ENCODE data around the gene UXS1. TPM values are rescaled to one million over a fixed set of nuclear protein-coding genes. Genes with fewer than 3 reads are reported as not detected.

The UXS1 gene
- total and polyA plus RNA-seq, 9 of the 15 experiments (the other 6 are each of a cell fraction or from before 2014, with no cell fraction given) = 5.8 to 25.8 (median 15.0) TPM

DNA sequence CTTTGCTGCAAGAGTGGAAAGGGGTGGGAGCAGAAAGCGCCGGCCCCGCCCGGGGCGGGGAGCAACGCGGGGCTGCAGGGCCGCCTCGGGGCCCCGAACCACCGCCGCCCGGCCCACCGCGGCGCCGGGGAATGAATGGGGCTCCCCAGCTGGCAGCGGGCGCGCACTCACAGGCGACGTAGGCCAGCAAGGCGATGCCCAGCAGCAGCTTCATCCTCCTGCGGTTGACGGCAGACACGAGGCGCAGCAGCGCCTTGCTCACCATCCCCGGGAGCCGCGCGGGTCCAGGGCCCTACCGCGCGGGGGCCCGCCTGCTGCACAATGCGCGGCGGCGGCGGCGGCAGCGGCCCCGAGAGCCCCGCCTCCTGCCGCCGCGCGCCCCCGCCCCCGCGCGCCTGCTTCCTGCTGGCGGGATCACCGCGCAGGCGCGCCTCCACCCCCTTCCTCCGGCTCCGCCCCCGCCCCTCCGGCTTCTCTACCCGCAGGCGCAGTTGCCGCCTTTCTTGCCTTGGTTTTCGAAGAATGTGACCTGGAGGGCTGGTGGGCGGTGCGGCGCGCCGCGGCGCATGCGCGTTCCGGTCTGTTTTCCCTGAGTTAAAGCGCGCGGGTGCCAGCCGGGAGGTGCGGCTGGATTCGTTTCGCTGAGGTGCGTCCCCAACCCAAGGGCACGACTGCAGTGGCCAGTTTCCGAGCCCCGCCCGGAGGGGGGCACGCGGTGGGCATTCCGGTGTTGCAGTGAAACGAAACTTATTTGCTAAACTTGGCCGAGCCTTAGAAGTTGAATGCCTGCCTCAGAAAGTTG, at the start of gene UXS1 (continued):
- TF ChIP-seq, protein P1, sequence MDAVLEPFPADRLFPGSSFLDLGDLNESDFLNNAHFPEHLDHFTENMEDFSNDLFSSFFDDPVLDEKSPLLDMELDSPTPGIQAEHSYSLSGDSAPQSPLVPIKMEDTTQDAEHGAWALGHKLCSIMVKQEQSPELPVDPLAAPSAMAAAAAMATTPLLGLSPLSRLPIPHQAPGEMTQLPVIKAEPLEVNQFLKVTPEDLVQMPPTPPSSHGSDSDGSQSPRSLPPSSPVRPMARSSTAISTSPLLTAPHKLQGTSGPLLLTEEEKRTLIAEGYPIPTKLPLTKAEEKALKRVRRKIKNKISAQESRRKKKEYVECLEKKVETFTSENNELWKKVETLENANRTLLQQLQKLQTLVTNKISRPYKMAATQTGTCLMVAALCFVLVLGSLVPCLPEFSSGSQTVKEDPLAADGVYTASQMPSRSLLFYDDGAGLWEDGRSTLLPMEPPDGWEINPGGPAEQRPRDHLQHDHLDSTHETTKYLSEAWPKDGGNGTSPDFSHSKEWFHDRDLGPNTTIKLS (IDR thresholded peaks at IDR 0.05; ENCODE audit: borderline replicate concordance, low read depth) = no peak
- TF ChIP-seq E2F1 (CRISPR knock-in tag; IDR thresholded peaks at IDR 0.05) = no peak
- TF ChIP-seq TCF3 (CRISPR knock-in tag; IDR thresholded peaks at IDR 0.05) = no peak
- TF ChIP-seq TOE1 (IDR thresholded peaks at IDR 0.05; ENCODE audit: borderline replicate concordance) = no peak
- no peak for TF ChIP-seq TOE1 (CRISPR knock-in tag; IDR thresholded peaks at IDR 0.05; ENCODE audit: borderline replicate concordance, low read depth)
- TF ChIP-seq MAFG (tag; conservative IDR thresholded peaks at IDR 0.05) = no peak
- no peak for TF ChIP-seq OTX1 (CRISPR knock-in tag; IDR thresholded peaks at IDR 0.05)
- no peak for TF ChIP-seq ARID1B (IDR thresholded peaks at IDR 0.05)
- no peak for TF ChIP-seq ZC3H4 (CRISPR knock-in tag; IDR thresholded peaks at IDR 0.05; ENCODE audit: borderline replicate concordance)
- TF ChIP-seq ATF3 (IDR thresholded peaks at IDR 0.05) = no peak
- TF ChIP-seq ATF3 (CRISPR knock-in tag; conservative IDR thresholded peaks at IDR 0.05) = no peak
- no peak for TF ChIP-seq PHTF2 (CRISPR knock-in tag; IDR thresholded peaks at IDR 0.05)
- TF ChIP-seq ZNF707 (CRISPR knock-in tag; conservative IDR thresholded peaks at IDR 0.05) = no peak
- no peak for TF ChIP-seq ZNF146 (CRISPR knock-in tag; IDR thresholded peaks at IDR 0.05; ENCODE audit: unreplicated experiment)
- TF ChIP-seq HDAC1 (IDR thresholded peaks at IDR 0.05) = no peak
- TF ChIP-seq ZNF445 (CRISPR knock-in tag; IDR thresholded peaks at IDR 0.05; ENCODE audit: low read depth) = no peak
- no peak for TF ChIP-seq MXI1 (IDR thresholded peaks at IDR 0.05; ENCODE audit: low read depth, low read length)
- TF ChIP-seq RNF2 (IDR thresholded peaks at IDR 0.05) = no peak
- TF ChIP-seq ILK (tag; IDR thresholded peaks at IDR 0.05; ENCODE audit: borderline replicate concordance, low read depth) = no peak
- TF ChIP-seq, protein P2, sequence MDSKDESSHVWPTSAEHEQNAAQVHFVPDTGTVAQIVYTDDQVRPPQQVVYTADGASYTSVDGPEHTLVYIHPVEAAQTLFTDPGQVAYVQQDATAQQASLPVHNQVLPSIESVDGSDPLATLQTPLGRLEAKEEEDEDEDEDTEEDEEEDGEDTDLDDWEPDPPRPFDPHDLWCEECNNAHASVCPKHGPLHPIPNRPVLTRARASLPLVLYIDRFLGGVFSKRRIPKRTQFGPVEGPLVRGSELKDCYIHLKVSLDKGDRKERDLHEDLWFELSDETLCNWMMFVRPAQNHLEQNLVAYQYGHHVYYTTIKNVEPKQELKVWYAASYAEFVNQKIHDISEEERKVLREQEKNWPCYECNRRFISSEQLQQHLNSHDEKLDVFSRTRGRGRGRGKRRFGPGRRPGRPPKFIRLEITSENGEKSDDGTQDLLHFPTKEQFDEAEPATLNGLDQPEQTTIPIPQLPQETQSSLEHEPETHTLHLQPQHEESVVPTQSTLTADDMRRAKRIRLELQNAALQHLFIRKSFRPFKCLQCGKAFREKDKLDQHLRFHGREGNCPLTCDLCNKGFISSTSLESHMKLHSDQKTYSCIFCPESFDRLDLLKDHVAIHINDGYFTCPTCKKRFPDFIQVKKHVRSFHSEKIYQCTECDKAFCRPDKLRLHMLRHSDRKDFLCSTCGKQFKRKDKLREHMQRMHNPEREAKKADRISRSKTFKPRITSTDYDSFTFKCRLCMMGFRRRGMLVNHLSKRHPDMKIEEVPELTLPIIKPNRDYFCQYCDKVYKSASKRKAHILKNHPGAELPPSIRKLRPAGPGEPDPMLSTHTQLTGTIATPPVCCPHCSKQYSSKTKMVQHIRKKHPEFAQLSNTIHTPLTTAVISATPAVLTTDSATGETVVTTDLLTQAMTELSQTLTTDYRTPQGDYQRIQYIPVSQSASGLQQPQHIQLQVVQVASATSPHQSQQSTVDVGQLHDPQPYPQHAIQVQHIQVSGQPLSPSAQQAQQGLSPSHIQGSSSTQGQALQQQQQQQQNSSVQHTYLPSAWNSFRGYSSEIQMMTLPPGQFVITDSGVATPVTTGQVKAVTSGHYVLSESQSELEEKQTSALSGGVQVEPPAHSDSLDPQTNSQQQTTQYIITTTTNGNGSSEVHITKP (IDR thresholded peaks at IDR 0.05; ENCODE audit: partially characterized antibody) = no peak
- TF ChIP-seq LEF1 (IDR thresholded peaks at IDR 0.05) = no peak

Measured in K562 (cell line).